Mesenchymal stem cell (in vitro differentiated cells and primary cell): ENCODE measurements around the gene SLC9A9.

Source experiments
- DNase-seq: peaks from one replicate; pipeline ENCODE4 v3.0.0-alpha.2; 2013
- H2AFZ ChIP-seq: one replicate; pipeline ENCODE4 v1.6.1; 2013; ENCODE audit warnings: low read depth, mild to moderate bottlenecking, control low read depth, inconsistent platforms, low read length, moderate library complexity
- H2AK5ac ChIP-seq: 2 replicates; pipeline ENCODE4 v1.6.1; 2013; ENCODE audit warnings: low read length, moderate library complexity, mild to moderate bottlenecking, inconsistent platforms; ENCODE audit not compliant: severe bottlenecking
- H2BK120ac ChIP-seq: one replicate; pipeline ENCODE4 v1.6.1; 2013; ENCODE audit warnings: low read depth, mild to moderate bottlenecking, inconsistent platforms, low read length, moderate library complexity
- H2BK12ac ChIP-seq, 2 experiments: one replicate each; pipeline ENCODE4 v1.6.1; 2013; ENCODE audit warnings: inconsistent platforms in 2 of 2, low read length in 2 of 2, mild to moderate bottlenecking in 2 of 2, moderate library complexity in 2 of 2, control low read depth in 1 of 2
- H2BK15ac ChIP-seq: one replicate; pipeline ENCODE4 v1.6.1; 2013; ENCODE audit warnings: mild to moderate bottlenecking, low read depth, inconsistent platforms; ENCODE audit not compliant: poor library complexity, severe bottlenecking
- H2BK5ac ChIP-seq: 2 replicates; pipeline ENCODE4 v1.6.1; 2013; ENCODE audit warnings: low read depth, mild to moderate bottlenecking, low read length, control low read depth, inconsistent platforms; ENCODE audit not compliant: poor library complexity, severe bottlenecking
- H3K14ac ChIP-seq, 2 experiments: one replicate each; pipeline ENCODE4 v1.6.1; 2013; ENCODE audit warnings: inconsistent platforms in 2 of 2, low read length in 2 of 2, control low read depth in 1 of 2, mild to moderate bottlenecking in 1 of 2, moderate library complexity in 1 of 2
- H3K18ac ChIP-seq, 2 experiments: one replicate each; pipeline ENCODE4 v1.6.1; 2013; ENCODE audit warnings: inconsistent platforms in 2 of 2, low read length in 2 of 2, control low read depth in 1 of 2, low read depth in 1 of 2, mild to moderate bottlenecking in 1 of 2
- H3K23ac ChIP-seq, 2 experiments: one replicate each; pipeline ENCODE4 v1.6.1; 2013; ENCODE audit warnings: inconsistent platforms in 2 of 2, low read length in 2 of 2, mild to moderate bottlenecking in 2 of 2, moderate library complexity in 2 of 2, control low read depth in 1 of 2
- H3K27ac ChIP-seq: 2 replicates; pipeline ENCODE4 v1.5.1; 2013; ENCODE audit warnings: mild to moderate bottlenecking, moderate library complexity, low read length, control low read depth, inconsistent platforms; ENCODE audit not compliant: poor library complexity, severe bottlenecking
- H3K27me3 ChIP-seq, 2 experiments: 2 replicates each; pipeline versions ENCODE4 v1.6.1 to v1.7.0; 2013; ENCODE audit warnings: low read length in 2 of 2, mild to moderate bottlenecking in 2 of 2, moderate library complexity in 2 of 2, control low read depth in 1 of 2, inconsistent platforms in 1 of 2; ENCODE audit not compliant: control insufficient read depth in 1 of 2, insufficient read depth in 1 of 2
- H3K36me3 ChIP-seq, 2 experiments: 2 replicates each; pipeline versions ENCODE4 v1.6.1 to v1.7.0; 2013; ENCODE audit warnings: low read length in 2 of 2, control low read depth in 1 of 2, inconsistent platforms in 1 of 2, low read depth in 1 of 2, mild to moderate bottlenecking in 1 of 2; ENCODE audit not compliant: insufficient read depth in 2 of 2, control insufficient read depth in 1 of 2
- H3K4ac ChIP-seq, 2 experiments: one replicate each; pipeline ENCODE4 v1.6.1; 2013; ENCODE audit warnings: inconsistent platforms in 2 of 2, low read length in 2 of 2, mild to moderate bottlenecking in 2 of 2, moderate library complexity in 2 of 2, control low read depth in 1 of 2, low read depth in 1 of 2
- H3K4me1 ChIP-seq: 2 replicates; pipeline ENCODE4 v1.6.1; 2013; ENCODE audit warnings: low read depth, low read length, control low read depth; ENCODE audit not compliant: control insufficient read depth, insufficient read depth
- H3K4me2 ChIP-seq: 2 replicates; pipeline ENCODE4 v1.6.1; 2013; ENCODE audit warnings: low read length, mild to moderate bottlenecking, inconsistent platforms; ENCODE audit not compliant: poor library complexity, severe bottlenecking
- H3K4me3 ChIP-seq, 2 experiments: 2 replicates each; pipeline versions ENCODE4 v1.5.1 to v1.7.0; 2013; ENCODE audit warnings: low read length in 2 of 2, mild to moderate bottlenecking in 2 of 2, control low read depth in 1 of 2, low read depth in 1 of 2; ENCODE audit not compliant: insufficient read depth in 1 of 2
- H3K79me1 ChIP-seq: replicated peaks from 2 replicates; pipeline ENCODE4 v1.6.1; 2013; ENCODE audit warnings: mild to moderate bottlenecking, control low read depth, low read length, inconsistent platforms; ENCODE audit not compliant: poor library complexity, severe bottlenecking
- H3K9ac ChIP-seq: 2 replicates; pipeline ENCODE4 v1.7.0; 2013; ENCODE audit warnings: mild to moderate bottlenecking, low read length, moderate library complexity
- H3K9me3 ChIP-seq: 2 replicates; pipeline ENCODE4 v1.7.0; 2013; ENCODE audit warnings: mild to moderate bottlenecking, low read length; ENCODE audit not compliant: control insufficient read depth
- H4K8ac ChIP-seq: one replicate; pipeline ENCODE4 v1.6.1; 2013; ENCODE audit warnings: inconsistent platforms, mild to moderate bottlenecking, low read length, moderate library complexity
- H4K91ac ChIP-seq: one replicate; pipeline ENCODE4 v1.6.1; 2013; ENCODE audit warnings: mild to moderate bottlenecking, low read length, inconsistent platforms
- WGBS: methylation state at CpG from one replicate; pipeline ENCODE4 v1.1.7; 2013; ENCODE audit warnings: mixed read lengths; 5-methylcytosine and 5-hydroxymethylcytosine counted together

SLC9A9 gene

GRCh38 chr3:143507735-143508580, 340.3 kb downstream of the SLC9A9 start:
- Histone ChIP-seq H4K8ac (no peak overlapping the region), H3K14ac (no peak overlapping the region), H2BK12ac (no peak overlapping the region), H3K18ac (no peak overlapping the region), H2BK5ac (no peak overlapping the region), H3K27me3 (no peaks in the 10 kb centered on the region), H3K4me1 (peaks cover 4% of the 10 kb centered on the region), H2BK15ac (no peak overlapping the region), H2AK5ac (no peak overlapping the region), H2AFZ (no peak overlapping the region), H3K36me3 (no peaks in the 10 kb centered on the region), H2BK120ac (no peak overlapping the region), H3K23ac (no peak overlapping the region), H3K9ac (peak overlapping the region; percentile 56), H3K4ac (no peak overlapping the region), H3K79me1 (no peaks in the 10 kb centered on the region), H3K4me3 (no peak overlapping the region), H3K27ac (peak overlapping the region; percentile 18), H3K4me2 (no peak overlapping the region), H4K91ac (no peak overlapping the region), H3K9me3 (no peaks in the 10 kb centered on the region)
- peak; percentile 57 for DNase-seq
- 56% methylated on average over 3 of the region's 3 CpGs for WGBS

GRCh38 chr3:143506190-143506589, 342.1 kb downstream of the SLC9A9 start:
- Histone ChIP-seq H2BK15ac (no peak overlapping the region), H3K27me3 (no peaks in the 10 kb centered on the region), H3K4me1 (peaks cover 2% of the 10 kb centered on the region), H4K91ac (no peak overlapping the region), H3K4me3 (no peak overlapping the region), H3K4ac (no peak overlapping the region), H2AFZ (no peak overlapping the region), H3K14ac (no peak overlapping the region), H2BK5ac (no peak overlapping the region), H2AK5ac (no peak overlapping the region), H3K9me3 (no peaks in the 10 kb centered on the region), H3K4me2 (no peak overlapping the region), H3K9ac (no peak overlapping the region), H4K8ac (no peak overlapping the region), H3K23ac (no peak overlapping the region), H2BK120ac (no peak overlapping the region), H3K36me3 (no peaks in the 10 kb centered on the region), H2BK12ac (no peak overlapping the region), H3K79me1 (no peaks in the 10 kb centered on the region), H3K18ac (no peak overlapping the region), H3K27ac (no peak overlapping the region)
- DNase-seq: no peak

GRCh38 chr3:143503325-143503885, 344.9 kb downstream of the SLC9A9 start:
- WGBS: 98% methylated on average over 4 of the region's 4 CpGs
- DNase-seq: no peak

GRCh38 chr3:143502081-143502480, 346.2 kb downstream of the SLC9A9 start:
- H2AK5ac ChIP-seq: no peak overlapping the region

More at GRCh38 chr3:143503325-143503885, 344.9 kb downstream of the SLC9A9 start:
- no peak overlapping the region for H3K4ac ChIP-seq
- H2AFZ ChIP-seq: no peak overlapping the region
- no peak overlapping the region for H3K4me2 ChIP-seq
- H2AK5ac ChIP-seq: no peak overlapping the region
- no peak overlapping the region for H2BK5ac ChIP-seq
- H3K4me3 ChIP-seq: no peak overlapping the region
- no peak overlapping the region for H2BK12ac ChIP-seq
- no peaks in the 10 kb centered on the region for H3K4me1 ChIP-seq
- H3K9ac ChIP-seq: no peak overlapping the region
- no peaks in the 10 kb centered on the region for H3K9me3 ChIP-seq
- no peak overlapping the region for H2BK15ac ChIP-seq
- no peak overlapping the region for H2BK120ac ChIP-seq
- H3K14ac ChIP-seq: no peak overlapping the region
- no peaks in the 10 kb centered on the region for H3K36me3 ChIP-seq
- no peak overlapping the region for H3K27ac ChIP-seq
- no peaks in the 10 kb centered on the region for H3K79me1 ChIP-seq
- no peaks in the 10 kb centered on the region for H3K27me3 ChIP-seq
- H4K8ac ChIP-seq: no peak overlapping the region
- H3K18ac ChIP-seq: no peak overlapping the region
- no peak overlapping the region for H3K23ac ChIP-seq
- H4K91ac ChIP-seq: no peak overlapping the region

More at GRCh38 chr3:143502081-143502480, 346.2 kb downstream of the SLC9A9 start:
- peak; percentile 37 for DNase-seq
- WGBS: 100% methylated on average over 1 of the region's 3 CpGs
- Histone ChIP-seq H4K8ac (no peak overlapping the region), H3K4me3 (no peak overlapping the region), H2BK12ac (no peak overlapping the region), H3K23ac (no peak overlapping the region), H3K9ac (no peak overlapping the region), H3K27me3 (no peaks in the 10 kb centered on the region), H3K14ac (no peak overlapping the region), H3K36me3 (no peaks in the 10 kb centered on the region), H3K4ac (no peak overlapping the region), H2BK120ac (no peak overlapping the region), H3K79me1 (no peaks in the 10 kb centered on the region), H2BK5ac (no peak overlapping the region), H3K9me3 (no peaks in the 10 kb centered on the region), H4K91ac (no peak overlapping the region), H2AFZ (no peak overlapping the region), H2BK15ac (no peak overlapping the region), H3K18ac (no peak overlapping the region), H3K4me1 (no peaks in the 10 kb centered on the region), H3K4me2 (no peak overlapping the region), H3K27ac (no peak overlapping the region)
